ENCODE measurements around the gene CLDN24. TPM values are rescaled to one million over a fixed set of nuclear protein-coding genes. Genes with fewer than 3 reads are reported as not detected.

Gene CLDN24
- total RNA-seq, 1 donor from 2014 or later: not detected

- H3K36me3 Mint-ChIP-seq (ENCODE audit: low read depth): no peaks in the 10 kb centered on the region
- H3K27me3 Mint-ChIP-seq: no peaks in the 10 kb centered on the region
- POLR2A ChIA-PET: no interaction called here
- H3K4me3 Mint-ChIP-seq: no peak overlapping the region
- TF ChIP-seq CTCF (IDR thresholded peaks at IDR 0.05): no peak
- no peaks in the 10 kb centered on the region for H3K9me3 Mint-ChIP-seq
- no peaks in the 10 kb centered on the region for H3K4me1 Mint-ChIP-seq
- intact Hi-C loops (cut with micrococcal nuclease): no loop called here
- CTCF ChIA-PET: no interaction called here
- no peak for DNase-seq
- no peak overlapping the region for H3K27ac Mint-ChIP-seq
- no peak for ATAC-seq (ENCODE audit: low read depth)
Observed at GRCh38 chr4:183356173-183356830, 34.1 kb upstream of the CLDN24 start.

GRCh38 chr4:183355405-183355804 lies 33.2 kb upstream of the CLDN24 start:
- ChIA-PET CTCF (no interaction called here), POLR2A (no interaction called here)
- Mint-ChIP-seq H3K4me3 (no peak overlapping the region), H3K27me3 (peaks cover 3% of the 10 kb centered on the region), H3K9me3 (no peaks in the 10 kb centered on the region), H3K27ac (no peak overlapping the region), H3K36me3 (ENCODE audit: low read depth) (no peaks in the 10 kb centered on the region), H3K4me1 (no peaks in the 10 kb centered on the region)
- ATAC-seq (ENCODE audit: low read depth): no peak
- TF ChIP-seq CTCF (IDR thresholded peaks at IDR 0.05): no peak
- intact Hi-C loops (cut with micrococcal nuclease): no loop called here
- no peak for DNase-seq

GRCh38 chr4:183354219-183354618 lies 32.0 kb upstream of the CLDN24 start:
- TF ChIP-seq CTCF (IDR thresholded peaks at IDR 0.05): no peak
- ChIA-PET POLR2A (no interaction called here), CTCF (no interaction called here)
- Mint-ChIP-seq H3K4me1 (no peaks in the 10 kb centered on the region), H3K4me3 (no peak overlapping the region), H3K27ac (no peak overlapping the region), H3K36me3 (ENCODE audit: low read depth) (no peaks in the 10 kb centered on the region), H3K27me3 (peaks cover 3% of the 10 kb centered on the region), H3K9me3 (no peaks in the 10 kb centered on the region)
- no peak for ATAC-seq (ENCODE audit: low read depth)
- intact Hi-C loops (cut with micrococcal nuclease): no loop called here
- DNase-seq: no peak

GRCh38 chr4:183353557-183353956 lies 31.3 kb upstream of the CLDN24 start:
- Mint-ChIP-seq H3K36me3 (ENCODE audit: low read depth) (no peaks in the 10 kb centered on the region), H3K9me3 (no peaks in the 10 kb centered on the region), H3K4me1 (no peaks in the 10 kb centered on the region), H3K27me3 (peaks cover 5% of the 10 kb centered on the region), H3K4me3 (no peak overlapping the region), H3K27ac (no peak overlapping the region)
- intact Hi-C loops (cut with micrococcal nuclease): no loop called here
- CTCF ChIA-PET: no interaction called here
- no peak for ATAC-seq (ENCODE audit: low read depth)
- TF ChIP-seq CTCF (IDR thresholded peaks at IDR 0.05): no peak
- POLR2A ChIA-PET: no interaction called here
- DNase-seq: no peak

- ATAC-seq (ENCODE audit: low read depth) (no peak), DNase-seq (no peak)
- Mint-ChIP-seq H3K27ac (no peak overlapping the region), H3K9me3 (no peaks in the 10 kb centered on the region), H3K36me3 (ENCODE audit: low read depth) (no peaks in the 10 kb centered on the region), H3K4me1 (no peaks in the 10 kb centered on the region), H3K27me3 (peaks cover 7% of the 10 kb centered on the region), H3K4me3 (no peak overlapping the region)
- no peak for TF ChIP-seq CTCF (IDR thresholded peaks at IDR 0.05)
- POLR2A ChIA-PET: no interaction called here
- intact Hi-C loops (cut with micrococcal nuclease): no loop called here
- CTCF ChIA-PET: no interaction called here
Observed at GRCh38 chr4:183352546-183352945, 30.3 kb upstream of the CLDN24 start.
